Measurements from ENCODE around the gene AAK1. TPM values are rescaled to one million over a fixed set of nuclear protein-coding genes. Genes with fewer than 3 reads are reported as not detected.
"Not testable (repeated sequence)": the region's sequence is repeated elsewhere in the genome, so short reads cannot be mapped to it uniquely, and the experiment has no call there.

Gene AAK1
- total RNA-seq, 1 donor from 2014 or later, result 72.6 TPM

DNA sequence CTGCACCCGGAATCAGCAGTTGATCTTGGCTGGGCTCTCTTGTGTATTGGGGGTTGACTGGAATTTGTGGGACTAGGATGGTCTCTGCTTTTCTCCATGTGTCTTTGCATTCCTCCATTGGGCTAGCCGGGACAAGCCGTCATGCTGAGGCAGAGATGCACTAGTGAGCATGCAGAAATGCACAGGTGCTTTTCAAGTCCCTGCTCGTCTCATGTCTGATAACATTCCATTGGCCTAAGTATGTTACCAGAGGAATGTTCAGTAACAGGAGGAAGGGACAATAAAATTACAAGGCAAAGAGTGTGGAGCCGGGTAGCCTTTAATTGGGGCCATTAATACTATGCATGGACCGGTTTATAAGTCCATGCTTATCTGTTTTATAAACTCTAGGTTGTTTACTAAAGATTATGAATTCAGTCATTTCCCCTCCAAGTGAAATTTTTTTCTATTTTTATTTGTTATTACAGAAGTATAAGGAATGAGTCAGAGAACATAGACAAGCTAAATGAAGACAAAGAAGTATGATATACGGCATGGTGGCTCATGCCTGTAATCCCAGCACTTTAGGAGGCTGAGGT lies 24.4 kb upstream of the AAK1 start:
- ATAC-seq, result peak; percentile 19

DNA sequence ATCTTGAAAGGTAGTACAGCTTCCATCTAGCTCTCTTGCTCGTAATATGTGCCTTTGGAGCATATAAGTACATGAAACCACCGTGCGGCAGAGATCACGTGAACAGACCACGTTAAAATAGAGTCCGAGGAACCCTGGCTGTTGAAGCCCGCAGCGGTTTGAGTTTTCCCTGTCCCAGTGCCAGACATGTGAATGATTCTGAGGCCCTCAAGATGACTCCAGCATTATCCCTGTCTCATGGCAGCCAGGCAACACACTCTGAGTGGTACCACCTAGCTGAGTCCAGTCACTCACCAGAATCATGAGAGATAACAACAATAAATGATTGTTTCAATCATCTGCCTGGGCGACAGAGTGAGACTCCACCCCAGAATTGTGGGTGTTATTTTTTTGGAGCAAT lies 21.6 kb upstream of the AAK1 start:
- intact Hi-C loops (cut with DNase I), result no loop called here
- Histone ChIP-seq H3K27ac (no peak overlapping the region), H3K4me3 (no peak overlapping the region), H3K27me3 (no peaks in the 10 kb centered on the region), H3K9me3 (no peaks in the 10 kb centered on the region), H3K36me3 (no peaks in the 10 kb centered on the region), H3K4me1 (no peaks in the 10 kb centered on the region)
- ATAC-seq, result no peak
- no peak for DNase-seq
- TF ChIP-seq, protein P1, sequence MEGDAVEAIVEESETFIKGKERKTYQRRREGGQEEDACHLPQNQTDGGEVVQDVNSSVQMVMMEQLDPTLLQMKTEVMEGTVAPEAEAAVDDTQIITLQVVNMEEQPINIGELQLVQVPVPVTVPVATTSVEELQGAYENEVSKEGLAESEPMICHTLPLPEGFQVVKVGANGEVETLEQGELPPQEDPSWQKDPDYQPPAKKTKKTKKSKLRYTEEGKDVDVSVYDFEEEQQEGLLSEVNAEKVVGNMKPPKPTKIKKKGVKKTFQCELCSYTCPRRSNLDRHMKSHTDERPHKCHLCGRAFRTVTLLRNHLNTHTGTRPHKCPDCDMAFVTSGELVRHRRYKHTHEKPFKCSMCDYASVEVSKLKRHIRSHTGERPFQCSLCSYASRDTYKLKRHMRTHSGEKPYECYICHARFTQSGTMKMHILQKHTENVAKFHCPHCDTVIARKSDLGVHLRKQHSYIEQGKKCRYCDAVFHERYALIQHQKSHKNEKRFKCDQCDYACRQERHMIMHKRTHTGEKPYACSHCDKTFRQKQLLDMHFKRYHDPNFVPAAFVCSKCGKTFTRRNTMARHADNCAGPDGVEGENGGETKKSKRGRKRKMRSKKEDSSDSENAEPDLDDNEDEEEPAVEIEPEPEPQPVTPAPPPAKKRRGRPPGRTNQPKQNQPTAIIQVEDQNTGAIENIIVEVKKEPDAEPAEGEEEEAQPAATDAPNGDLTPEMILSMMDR (IDR thresholded peaks at IDR 0.05), result no peak

More for the DNA sequence above, 24.4 kb upstream of the AAK1 start:
- H3K27me3 ChIP-seq, result no peaks in the 10 kb centered on the region
- no peak for DNase-seq
- TF ChIP-seq, protein P1 (IDR thresholded peaks at IDR 0.05), result no peak
- H3K4me1 ChIP-seq, result no peaks in the 10 kb centered on the region
- no peak overlapping the region for H3K27ac ChIP-seq
- H3K9me3 ChIP-seq, result no peaks in the 10 kb centered on the region
- no peak overlapping the region for H3K4me3 ChIP-seq
- intact Hi-C loops (cut with DNase I), result no loop called here
- H3K36me3 ChIP-seq, result no peaks in the 10 kb centered on the region

DNA sequence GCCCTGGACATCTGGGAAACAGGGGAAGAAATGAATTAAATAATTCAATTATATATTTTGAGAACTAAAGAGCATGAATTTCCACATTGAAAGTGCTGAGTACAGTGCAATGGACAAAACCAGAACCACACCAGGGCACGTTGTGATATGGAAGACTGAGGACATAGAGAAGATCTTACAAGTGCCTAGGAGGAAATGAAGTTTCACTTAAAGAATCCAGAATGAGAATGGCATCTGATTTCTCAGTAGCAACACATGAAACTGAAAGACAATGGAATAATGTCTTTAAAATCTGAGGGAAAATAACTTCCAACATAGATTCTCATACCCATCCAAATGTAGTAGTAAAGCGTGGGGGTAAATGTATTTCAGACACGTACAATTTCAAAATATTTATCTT lies 20.3 kb upstream of the AAK1 start:
- Histone ChIP-seq H3K9me3 (no peaks in the 10 kb centered on the region), H3K27me3 (no peaks in the 10 kb centered on the region), H3K4me1 (no peaks in the 10 kb centered on the region), H3K4me3 (no peak overlapping the region), H3K27ac (no peak overlapping the region), H3K36me3 (no peaks in the 10 kb centered on the region)
- DNase-seq (no peak), ATAC-seq (peak; percentile 41)
- TF ChIP-seq, protein P1 (IDR thresholded peaks at IDR 0.05), result no peak
- intact Hi-C loops (cut with DNase I), result no loop called here

DNA sequence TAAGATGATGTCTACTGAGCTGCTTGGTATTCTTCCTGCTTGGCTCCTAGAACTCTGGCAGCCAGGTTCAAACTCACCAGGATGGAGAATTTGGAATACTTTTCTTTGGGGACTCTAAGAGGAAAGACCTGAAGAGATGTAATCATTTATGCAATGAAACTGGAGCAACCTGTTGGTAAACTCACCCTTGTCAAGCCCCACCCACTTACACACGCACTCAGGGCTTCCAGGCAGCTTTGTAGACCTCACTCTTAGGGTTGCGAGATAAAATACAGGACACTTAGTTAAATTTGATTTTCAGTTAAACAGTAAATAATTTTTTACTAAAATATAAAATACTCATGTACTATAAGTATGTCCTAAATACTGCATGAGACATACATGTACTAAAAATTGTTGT lies 19.0 kb upstream of the AAK1 start:
- H3K27ac ChIP-seq; H3K4me3 ChIP-seq; H3K4me1 ChIP-seq; DNase-seq; intact Hi-C loops (cut with DNase I); H3K27me3 ChIP-seq; H3K9me3 ChIP-seq; H3K36me3 ChIP-seq: not testable (repeated sequence)
- peak; percentile 81 for ATAC-seq

DNA sequence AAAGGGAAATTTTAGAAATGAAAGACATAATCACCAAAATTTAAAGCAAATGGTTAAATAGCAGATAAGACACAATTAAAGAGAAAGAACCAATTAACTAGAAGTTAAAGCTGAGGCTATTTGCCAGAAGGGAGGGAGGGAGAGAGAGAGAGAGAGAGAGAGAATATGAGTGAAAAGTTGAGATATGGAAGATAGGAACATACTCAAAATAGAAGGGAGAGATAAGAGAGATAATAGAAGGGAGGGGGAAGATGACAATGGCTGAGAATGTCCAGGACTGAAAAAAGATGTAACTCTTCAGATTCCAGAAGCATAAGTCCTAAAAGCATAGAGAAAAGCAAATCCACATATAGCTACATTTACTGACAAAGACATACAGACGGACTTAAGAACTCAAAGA lies 17.1 kb upstream of the AAK1 start:
- Histone ChIP-seq H3K36me3 (no peaks in the 10 kb centered on the region), H3K9me3 (no peaks in the 10 kb centered on the region), H3K4me1 (no peaks in the 10 kb centered on the region), H3K27me3 (no peaks in the 10 kb centered on the region), H3K27ac (no peak overlapping the region), H3K4me3 (no peak overlapping the region)
- TF ChIP-seq, protein P1 (IDR thresholded peaks at IDR 0.05), result no peak
- intact Hi-C loops (cut with DNase I), result no loop called here
- no peak for DNase-seq
- ATAC-seq, result no peak

DNA sequence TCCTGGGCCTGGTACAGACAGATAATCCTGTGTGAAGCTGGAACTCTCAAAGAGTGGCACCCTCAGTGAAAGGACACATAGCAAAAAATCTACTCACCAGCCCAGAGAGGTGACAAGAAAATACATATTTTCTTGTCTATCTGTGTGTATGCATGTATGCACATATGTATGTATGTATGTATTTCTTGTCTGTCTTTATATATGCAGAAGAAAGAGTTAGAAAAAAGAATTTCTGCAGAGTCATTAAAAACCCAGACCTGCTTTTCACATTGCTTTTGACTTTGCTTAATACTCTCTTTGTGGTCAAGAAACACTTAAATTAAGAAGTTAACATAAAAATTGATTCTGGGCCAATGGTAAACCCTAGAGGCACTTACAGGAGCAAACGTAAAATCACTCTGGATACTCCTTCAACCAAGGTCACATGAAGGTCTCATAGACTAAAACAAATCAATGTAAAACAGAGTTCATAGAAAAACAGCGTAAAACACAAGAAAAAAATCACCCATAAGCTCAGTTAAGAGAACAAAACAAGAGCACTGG lies 16.5 kb upstream of the AAK1 start:
- intact Hi-C loops (cut with DNase I), result no loop called here
- Histone ChIP-seq H3K36me3 (no peaks in the 10 kb centered on the region), H3K27ac (no peak overlapping the region), H3K27me3 (no peaks in the 10 kb centered on the region), H3K4me3 (no peak overlapping the region), H3K9me3 (no peaks in the 10 kb centered on the region), H3K4me1 (no peaks in the 10 kb centered on the region)
- ATAC-seq (no peak), DNase-seq (no peak)
- TF ChIP-seq, protein P1 (IDR thresholded peaks at IDR 0.05), result no peak

Data from upper lobe of right lung (tissue), 1 donor.